DOHH2 (cell line): ENCODE measurements around the gene RASA3.

Source experiments
- EZH2phosphoT487 ChIP-seq: fragments of 200-600 bp; sonication (generic); IDR thresholded peaks from 2 replicates; pipeline ENCODE4 v1.6.1; 2017; ENCODE audit warnings: borderline replicate concordance, mild to moderate bottlenecking, antibody characterized with exemption, low read length, moderate library complexity, mixed read lengths
- TF ChIP-seq, protein P1 (sequence below): fragments of 200-600 bp; sonication (generic); IDR thresholded peaks from one replicate; pipeline ENCODE4 v1.5.1; 2014; ENCODE audit warnings: antibody characterized with exemption, mild to moderate bottlenecking, low read depth, low read length; ENCODE audit not compliant: poor library complexity, severe bottlenecking

DNA sequence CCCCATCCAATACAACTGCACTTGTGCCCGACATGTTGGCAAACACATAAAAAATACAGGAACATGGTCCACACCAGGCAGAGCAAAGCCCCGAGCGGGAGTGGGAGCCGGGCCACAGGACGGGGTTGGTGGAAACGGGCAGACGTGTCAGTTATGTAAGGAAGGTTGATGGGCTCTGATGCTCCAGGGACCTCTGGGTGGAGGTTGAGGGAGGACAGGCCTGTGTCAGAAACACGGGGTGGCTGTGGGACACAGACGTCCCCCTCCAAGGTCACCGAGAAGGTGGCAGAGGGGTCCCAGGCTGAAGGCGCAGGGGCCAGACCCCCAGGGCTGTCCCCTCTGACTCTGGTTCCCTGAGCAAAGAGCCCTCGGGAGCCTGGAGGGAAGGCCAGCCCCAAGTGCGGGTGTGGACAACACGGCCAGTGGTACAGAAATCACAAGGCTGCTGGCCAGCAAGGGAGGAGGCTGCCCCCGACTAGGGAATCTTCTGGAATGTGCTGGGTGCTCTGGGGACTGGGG lies 127.2 kb downstream of the RASA3 start:
- TF ChIP-seq, protein P1, sequence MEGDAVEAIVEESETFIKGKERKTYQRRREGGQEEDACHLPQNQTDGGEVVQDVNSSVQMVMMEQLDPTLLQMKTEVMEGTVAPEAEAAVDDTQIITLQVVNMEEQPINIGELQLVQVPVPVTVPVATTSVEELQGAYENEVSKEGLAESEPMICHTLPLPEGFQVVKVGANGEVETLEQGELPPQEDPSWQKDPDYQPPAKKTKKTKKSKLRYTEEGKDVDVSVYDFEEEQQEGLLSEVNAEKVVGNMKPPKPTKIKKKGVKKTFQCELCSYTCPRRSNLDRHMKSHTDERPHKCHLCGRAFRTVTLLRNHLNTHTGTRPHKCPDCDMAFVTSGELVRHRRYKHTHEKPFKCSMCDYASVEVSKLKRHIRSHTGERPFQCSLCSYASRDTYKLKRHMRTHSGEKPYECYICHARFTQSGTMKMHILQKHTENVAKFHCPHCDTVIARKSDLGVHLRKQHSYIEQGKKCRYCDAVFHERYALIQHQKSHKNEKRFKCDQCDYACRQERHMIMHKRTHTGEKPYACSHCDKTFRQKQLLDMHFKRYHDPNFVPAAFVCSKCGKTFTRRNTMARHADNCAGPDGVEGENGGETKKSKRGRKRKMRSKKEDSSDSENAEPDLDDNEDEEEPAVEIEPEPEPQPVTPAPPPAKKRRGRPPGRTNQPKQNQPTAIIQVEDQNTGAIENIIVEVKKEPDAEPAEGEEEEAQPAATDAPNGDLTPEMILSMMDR: no peak
- TF ChIP-seq EZH2phosphoT487: no peak
